Lower leg skin (tissue), 4 donors: Measurements from ENCODE around the gene GSTM2. TPM values are rescaled to one million over a fixed set of nuclear protein-coding genes. Genes with fewer than 3 reads are reported as not detected.

ENCODE experiments used
- DNase-seq, 2 donors: peaks; one replicate each; pipeline ENCODE4 v3.0.0-alpha.2; 2019; ENCODE audit warnings: low spot score in 2 of 2
- H3K4me3 ChIP-seq: fragments of 200-600 bp; sonication (generic); 2 replicates; pipeline ENCODE4 v1.5.1; 2017; ENCODE audit warnings: mild to moderate bottlenecking, low read depth; ENCODE audit not compliant: poor library complexity, severe bottlenecking
- CTCF ChIP-seq, 3 donors: fragments of 450-650 bp; IDR thresholded peaks; one replicate each; pipeline ENCODE4 v1.5.1; 2016; ENCODE audit warnings: antibody characterized with exemption in 3 of 3, mild to moderate bottlenecking in 3 of 3, moderate library complexity in 2 of 3
- POLR2A ChIP-seq, 2 donors: fragments of 450-650 bp; IDR thresholded peaks; one replicate each; pipeline ENCODE4 v1.6.1; 2016 to 2017; ENCODE audit warnings: antibody characterized with exemption in 2 of 2, mild to moderate bottlenecking in 1 of 2, moderate library complexity in 1 of 2
- WGBS, 2 donors: methylation state at CpG; one replicate each; pipeline ENCODE4 v1.1.5; 2018; 5-methylcytosine and 5-hydroxymethylcytosine counted together
- intact Hi-C: fragments of 100-400 bp; cut with DNase I; formaldehyde crosslinking; loops from one replicate; pipeline ENCODE4 v1.15.0; 2023; ENCODE audit warnings: low total_unique reads
- total RNA-seq, 4 donors: library from RNA; depleted of rRNA; stranded (reverse); fragments of >200 nt; gene quantifications; one replicate each; pipeline ENCODE4 v1.1.0, GENCODE V29; 2016

GSTM2 gene
- 100 to 1,000 TPM in 1 of 4 donors, 10 to 100 TPM in 3; 48.1 to 183 (median 57.2) TPM for total RNA-seq

- H3K4me3 ChIP-seq, result peak within 1 kb of the TSS; percentile 14
- WGBS, 2 donors, result 6 to 9% methylated on average over 22 of the region's 22 CpGs
- TF ChIP-seq POLR2A (IDR thresholded peaks at IDR 0.05) (no peak), CTCF (IDR thresholded peaks at IDR 0.05) (no peak)
- intact Hi-C loops, result no loop called here
- peak; percentile 93 to 99 for DNase-seq
Observed at GRCh38 chr1:109667452-109668122, at the start of gene GSTM2. Gene GSTM2 (plus strand): TSS chr1:109668057. CDS start chr1:109668116, 59 bp downstream.

GRCh38 chr1:109618661-109619575, 48.9 kb upstream of the GSTM2 start:
- H3K4me3 ChIP-seq, result no peak overlapping the region
- no peak for DNase-seq
- intact Hi-C loops, result loop anchor here (10.0 kb wide), 1 partner anchor 54 kb away; no protein-coding TSS in a partner anchor
- no peak for TF ChIP-seq CTCF (IDR thresholded peaks at IDR 0.05)
- no peak for TF ChIP-seq POLR2A (IDR thresholded peaks at IDR 0.05)
- WGBS, 2 donors, result 39 to 43% methylated on average over 9 of the region's 9 CpGs

GRCh38 chr1:109619576-109620400, 48.1 kb upstream of the GSTM2 start, which contains the start of the genes AMPD2 and GNAT2:
Gene AMPD2 (plus strand): TSS chr1:109619837. CDS start chr1:109621176, 1,339 bp downstream.
Gene GNAT2 (minus strand): TSS chr1:109619616. CDS start chr1:109612870, 6,746 bp downstream.
- intact Hi-C loops, result loop anchor here (10.0 kb wide), 2 partner anchors 55 to 75 kb away; partner anchors contain the start of gene GNAI3
- peak within 1 kb of the TSS; percentile 44 for H3K4me3 ChIP-seq
- TF ChIP-seq POLR2A (IDR thresholded peaks at IDR 0.05) (no peak), CTCF (IDR thresholded peaks at IDR 0.05) (no peak)
- WGBS, 2 donors, result 0 to 1% methylated on average over 28 to 43 of the region's 47 CpGs
- DNase-seq, result peak; percentile 61 to 96

- intact Hi-C loops, result loop anchor here (10.0 kb wide), 1 partner anchor 76 kb away; the partner anchor contains the start of gene GNAI3
- WGBS, 2 donors, result 0 to 1% methylated on average over 9 of the region's 9 CpGs
- H3K4me3 ChIP-seq, result peak overlapping the region; percentile 44
- TF ChIP-seq POLR2A (IDR thresholded peaks at IDR 0.05) (no peak), CTCF (IDR thresholded peaks at IDR 0.05) (no peak)
- DNase-seq, result peak in 1 of 2 donors; percentile 90
Observed at GRCh38 chr1:109620401-109620791, 47.5 kb upstream of the GSTM2 start.

DNA sequence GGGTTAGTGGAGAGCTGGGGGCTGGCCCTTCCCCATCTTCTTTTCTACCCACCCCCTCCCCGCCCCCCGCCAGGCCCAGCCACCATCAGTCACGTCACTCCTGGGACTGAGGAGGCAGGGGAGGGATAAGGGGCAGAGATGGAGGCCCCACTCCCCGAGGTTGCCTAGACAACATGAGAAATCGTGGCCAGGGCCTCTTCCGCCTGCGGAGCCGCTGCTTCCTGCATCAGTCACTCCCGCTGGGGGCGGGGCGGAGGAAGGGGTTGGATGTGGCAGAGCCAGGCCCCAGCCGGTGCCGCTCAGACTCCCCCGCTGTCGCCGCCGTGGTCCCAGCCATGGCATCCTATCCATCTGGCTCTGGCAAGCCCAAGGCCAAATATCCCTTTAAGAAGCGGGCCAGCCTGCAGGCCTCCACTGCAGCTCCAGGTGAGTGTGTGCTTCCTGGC, 47.0 kb upstream of the GSTM2 start:
- WGBS, 2 donors, result 0 to 1% methylated on average over 15 to 17 of the region's 18 CpGs
- peak; percentile 86 to 98 for DNase-seq
- peak overlapping the region; percentile 44 for H3K4me3 ChIP-seq
- TF ChIP-seq POLR2A (IDR thresholded peaks at IDR 0.05), result no peak
- TF ChIP-seq CTCF (IDR thresholded peaks at IDR 0.05), result no peak
- intact Hi-C loops, result loop anchor here (10.0 kb wide), 1 partner anchor 76 kb away; the partner anchor contains the start of gene GNAI3
